ENCODE measurements around the gene KRTAP10-4.

DNA sequence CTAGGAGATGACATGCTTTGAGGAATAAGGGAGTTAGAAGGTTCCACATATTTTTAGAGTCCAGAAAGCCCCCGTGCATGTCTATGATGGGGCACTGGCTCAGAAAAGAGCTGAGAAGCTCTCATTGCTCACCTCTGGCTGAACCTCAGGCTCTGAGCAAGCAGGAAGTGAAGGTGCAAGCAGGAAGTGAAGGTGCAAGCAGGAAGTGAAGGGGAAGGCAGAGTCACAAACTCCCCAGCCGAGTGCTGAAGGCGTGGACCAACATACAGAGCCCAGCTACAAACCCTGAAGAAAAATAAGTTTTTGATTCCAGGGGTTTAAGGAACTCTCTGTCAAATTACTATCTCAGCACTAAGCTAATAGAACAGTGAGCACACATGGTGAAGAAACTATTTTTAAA is 45.4 kb downstream of the KRTAP10-4 start:
- TF ChIP-seq, protein P1, sequence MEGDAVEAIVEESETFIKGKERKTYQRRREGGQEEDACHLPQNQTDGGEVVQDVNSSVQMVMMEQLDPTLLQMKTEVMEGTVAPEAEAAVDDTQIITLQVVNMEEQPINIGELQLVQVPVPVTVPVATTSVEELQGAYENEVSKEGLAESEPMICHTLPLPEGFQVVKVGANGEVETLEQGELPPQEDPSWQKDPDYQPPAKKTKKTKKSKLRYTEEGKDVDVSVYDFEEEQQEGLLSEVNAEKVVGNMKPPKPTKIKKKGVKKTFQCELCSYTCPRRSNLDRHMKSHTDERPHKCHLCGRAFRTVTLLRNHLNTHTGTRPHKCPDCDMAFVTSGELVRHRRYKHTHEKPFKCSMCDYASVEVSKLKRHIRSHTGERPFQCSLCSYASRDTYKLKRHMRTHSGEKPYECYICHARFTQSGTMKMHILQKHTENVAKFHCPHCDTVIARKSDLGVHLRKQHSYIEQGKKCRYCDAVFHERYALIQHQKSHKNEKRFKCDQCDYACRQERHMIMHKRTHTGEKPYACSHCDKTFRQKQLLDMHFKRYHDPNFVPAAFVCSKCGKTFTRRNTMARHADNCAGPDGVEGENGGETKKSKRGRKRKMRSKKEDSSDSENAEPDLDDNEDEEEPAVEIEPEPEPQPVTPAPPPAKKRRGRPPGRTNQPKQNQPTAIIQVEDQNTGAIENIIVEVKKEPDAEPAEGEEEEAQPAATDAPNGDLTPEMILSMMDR (IDR thresholded peaks at IDR 0.05): no peak
- no peak for TF ChIP-seq POLR2A (IDR thresholded peaks at IDR 0.05)
